Gastroesophageal sphincter (tissue), 4 donors: ENCODE results near the gene TTC6. TPM values are rescaled to one million over a fixed set of nuclear protein-coding genes. Genes with fewer than 3 reads are reported as not detected.

ENCODE experiments used
- ATAC-seq: fragments of 150-250 bp; one replicate; pipeline ENCODE4 v1.9.1; 2016; ENCODE audit warnings: mild to moderate bottlenecking, moderate library complexity
- H3K27ac ChIP-seq, 4 donors: fragments of 200-600 bp; sonication (generic) in 3 of 4; 1 replicate in 3 of 4; 2 replicates in 1 of 4; pipeline ENCODE4 v1.5.1; 2016 to 2019
- H3K27me3 ChIP-seq: fragments of 200-600 bp; sonication (generic); one replicate; pipeline ENCODE4 v1.5.1; 2019
- H3K36me3 ChIP-seq, 2 donors: fragments of 200-600 bp; sonication (generic); one replicate each; pipeline ENCODE4 v1.5.1; 2019; ENCODE audit warnings: control low read depth in 1 of 2
- H3K4me1 ChIP-seq, 3 donors: fragments of 200-600 bp; sonication (generic); 1 replicate in 2 of 3; 2 replicates in 1 of 3; pipeline ENCODE4 v1.5.1; 2016 to 2019; ENCODE audit warnings: control low read depth in 2 of 3
- H3K4me3 ChIP-seq, 2 donors: fragments of 200-600 bp; sonication (generic); one replicate each; pipeline ENCODE4 v1.5.1; 2019; ENCODE audit warnings: mild to moderate bottlenecking in 1 of 2, moderate library complexity in 1 of 2
- H3K9me3 ChIP-seq, 3 donors: fragments of 200-600 bp; sonication (generic); one replicate each; pipeline ENCODE4 v1.5.1; 2017 to 2019; ENCODE audit warnings: control low read depth in 2 of 3
- EP300 ChIP-seq: sonication (generic); formaldehyde crosslinking; IDR thresholded peaks from one replicate; pipeline ENCODE4 v1.6.1; 2017; ENCODE audit warnings: antibody characterized with exemption, mild to moderate bottlenecking
- POLR2A ChIP-seq, 2 donors: fragments of 450-650 bp; IDR thresholded peaks; one replicate each; pipeline ENCODE4 v1.6.1; 2017; ENCODE audit warnings: antibody characterized with exemption in 2 of 2, mild to moderate bottlenecking in 2 of 2, moderate library complexity in 1 of 2
- POLR2AphosphoS5 ChIP-seq: sonication (generic); formaldehyde crosslinking; IDR thresholded peaks from one replicate; pipeline ENCODE4 v1.6.1; 2017; ENCODE audit warnings: antibody characterized with exemption
- WGBS, 2 donors: methylation state at CpG; one replicate each; pipeline ENCODE4 v1.1.5; 2018; ENCODE audit warnings: low coverage in 1 of 2; 5-methylcytosine and 5-hydroxymethylcytosine counted together
- total RNA-seq, 4 donors: library from RNA; depleted of rRNA; stranded (reverse); fragments of >200 nt; gene quantifications; one replicate each; pipeline ENCODE4 v1.1.0, GENCODE V29; 2016
- TF ChIP-seq, protein P1 (sequence below), 4 experiments: fragments of 200-600 bp in 2 of 4; fragments of 450-650 bp in 2 of 4; sonication (generic) in 1 of 4; IDR thresholded peaks; one replicate each; pipeline ENCODE4 v1.5.1; 2017 to 2019; ENCODE audit warnings: antibody characterized with exemption in 4 of 4, mild to moderate bottlenecking in 2 of 4, moderate library complexity in 2 of 4

Gene TTC6
- total RNA-seq, 4 donors from 2014 or later = 0.31 to 1.1 TPM; not detected in 2

DNA sequence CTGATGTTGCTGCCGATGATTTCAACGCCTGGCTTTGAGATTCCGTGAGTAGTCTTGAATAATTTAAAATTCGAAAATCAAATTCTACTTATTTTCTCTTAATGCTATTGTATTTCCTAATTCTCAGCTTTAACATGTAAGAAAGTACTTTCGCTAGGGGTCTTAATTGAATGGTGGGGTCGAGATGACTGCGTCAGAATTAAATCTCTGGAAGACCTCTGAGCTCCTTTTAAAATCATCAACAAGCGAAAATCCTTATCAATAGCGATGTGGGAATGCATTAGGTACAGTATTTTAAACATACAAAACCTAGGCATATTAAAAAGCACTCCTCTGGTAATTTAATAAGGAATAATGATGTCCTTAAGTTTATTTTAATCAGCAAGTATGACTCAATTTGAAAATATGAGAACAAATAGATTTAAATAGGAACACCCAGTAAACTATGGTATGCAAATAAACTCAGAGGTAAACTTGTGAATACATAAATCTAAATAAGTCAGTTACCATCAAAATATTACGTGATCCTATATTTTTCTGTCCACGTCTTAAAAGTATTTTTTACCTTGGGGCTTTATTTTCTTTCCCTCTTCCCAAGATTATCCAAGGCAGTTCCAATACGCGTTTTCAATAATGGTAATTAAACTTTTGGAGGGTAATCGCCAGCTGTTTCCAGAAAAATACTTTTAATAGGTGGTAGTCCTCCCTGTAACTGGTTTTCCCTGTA, 1.8 kb upstream of the TTC6 start:
- peaks cover 0 to 56% (median 21%) of the 10 kb centered on the region in 3 donors for H3K4me1 ChIP-seq
- peak overlapping the region in 1 of 2 donors; percentile 49 for H3K4me3 ChIP-seq
- no peaks in the 10 kb centered on the region for H3K36me3 ChIP-seq
- peaks cover 0 to 8% (median 0%) of the 10 kb centered on the region in 3 donors for H3K9me3 ChIP-seq
- no peak overlapping the region for H3K27ac ChIP-seq
- H3K27me3 ChIP-seq = peaks cover 100% of the 10 kb centered on the region
- 12 to 17% methylated on average over 14 of the region's 14 CpGs for WGBS, 2 donors
- no peak for ATAC-seq
- no peak for TF ChIP-seq POLR2AphosphoS5
- TF ChIP-seq POLR2A (IDR thresholded peaks at IDR 0.05) = no peak
- TF ChIP-seq, protein P1, sequence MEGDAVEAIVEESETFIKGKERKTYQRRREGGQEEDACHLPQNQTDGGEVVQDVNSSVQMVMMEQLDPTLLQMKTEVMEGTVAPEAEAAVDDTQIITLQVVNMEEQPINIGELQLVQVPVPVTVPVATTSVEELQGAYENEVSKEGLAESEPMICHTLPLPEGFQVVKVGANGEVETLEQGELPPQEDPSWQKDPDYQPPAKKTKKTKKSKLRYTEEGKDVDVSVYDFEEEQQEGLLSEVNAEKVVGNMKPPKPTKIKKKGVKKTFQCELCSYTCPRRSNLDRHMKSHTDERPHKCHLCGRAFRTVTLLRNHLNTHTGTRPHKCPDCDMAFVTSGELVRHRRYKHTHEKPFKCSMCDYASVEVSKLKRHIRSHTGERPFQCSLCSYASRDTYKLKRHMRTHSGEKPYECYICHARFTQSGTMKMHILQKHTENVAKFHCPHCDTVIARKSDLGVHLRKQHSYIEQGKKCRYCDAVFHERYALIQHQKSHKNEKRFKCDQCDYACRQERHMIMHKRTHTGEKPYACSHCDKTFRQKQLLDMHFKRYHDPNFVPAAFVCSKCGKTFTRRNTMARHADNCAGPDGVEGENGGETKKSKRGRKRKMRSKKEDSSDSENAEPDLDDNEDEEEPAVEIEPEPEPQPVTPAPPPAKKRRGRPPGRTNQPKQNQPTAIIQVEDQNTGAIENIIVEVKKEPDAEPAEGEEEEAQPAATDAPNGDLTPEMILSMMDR (IDR thresholded peaks at IDR 0.05) = no peak
- TF ChIP-seq EP300 = no peak

DNA sequence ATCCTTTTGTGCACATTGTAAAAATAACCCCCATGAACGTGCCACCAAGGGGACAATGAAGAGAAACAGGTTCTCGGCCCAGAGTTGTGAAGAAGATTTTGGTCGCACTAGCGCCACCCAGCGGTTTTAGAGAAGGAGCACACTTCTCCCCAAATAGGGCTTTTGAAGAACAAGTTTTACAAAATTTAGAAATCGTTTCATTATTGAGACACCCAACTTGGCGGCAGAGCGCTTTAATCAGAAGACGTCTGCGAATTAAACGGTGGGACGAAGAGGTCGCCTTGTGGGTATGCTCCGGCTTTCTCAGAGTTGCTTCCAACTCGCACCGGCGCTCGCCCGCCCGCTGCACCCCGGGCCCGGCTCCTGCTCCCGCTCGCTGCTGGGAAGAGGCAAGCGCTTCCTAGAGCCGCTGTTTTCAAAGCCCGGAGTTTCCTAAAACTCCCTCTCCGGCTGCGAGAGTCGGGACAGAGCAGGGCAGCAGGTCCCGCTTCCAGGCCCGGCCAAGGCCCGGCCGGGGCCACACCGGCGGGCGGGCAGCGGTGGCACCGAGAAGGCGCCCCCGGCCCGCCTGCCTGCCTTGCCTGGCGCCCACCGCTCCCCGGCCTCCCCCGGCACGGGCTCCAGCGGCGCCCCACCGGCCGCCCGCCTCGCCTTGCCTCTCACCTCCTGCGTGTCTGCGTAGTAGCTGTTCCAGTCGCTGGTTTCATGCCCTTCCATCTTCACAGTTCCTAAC, 1.0 kb upstream of the TTC6 start:
- no peaks in the 10 kb centered on the region for H3K36me3 ChIP-seq
- H3K4me1 ChIP-seq = peaks cover 0 to 63% (median 21%) of the 10 kb centered on the region in 3 donors
- H3K9me3 ChIP-seq = peaks cover 0 to 8% (median 0%) of the 10 kb centered on the region in 3 donors
- peak; percentile 17 for ATAC-seq
- H3K27me3 ChIP-seq = peaks cover 100% of the 10 kb centered on the region
- peak overlapping the region; percentile 13 to 49 for H3K4me3 ChIP-seq
- peak in 1 of 2 donors; percentile 8 for TF ChIP-seq POLR2A (IDR thresholded peaks at IDR 0.05)
- TF ChIP-seq, protein P1 (IDR thresholded peaks at IDR 0.05) = peak in 2 of 4 experiments; percentile 36 to 51
- TF ChIP-seq EP300 = no peak
- TF ChIP-seq POLR2AphosphoS5 = no peak
- no peak overlapping the region for H3K27ac ChIP-seq
- 0% methylated on average over 4 to 15 of the region's 56 CpGs for WGBS, 2 donors

DNA sequence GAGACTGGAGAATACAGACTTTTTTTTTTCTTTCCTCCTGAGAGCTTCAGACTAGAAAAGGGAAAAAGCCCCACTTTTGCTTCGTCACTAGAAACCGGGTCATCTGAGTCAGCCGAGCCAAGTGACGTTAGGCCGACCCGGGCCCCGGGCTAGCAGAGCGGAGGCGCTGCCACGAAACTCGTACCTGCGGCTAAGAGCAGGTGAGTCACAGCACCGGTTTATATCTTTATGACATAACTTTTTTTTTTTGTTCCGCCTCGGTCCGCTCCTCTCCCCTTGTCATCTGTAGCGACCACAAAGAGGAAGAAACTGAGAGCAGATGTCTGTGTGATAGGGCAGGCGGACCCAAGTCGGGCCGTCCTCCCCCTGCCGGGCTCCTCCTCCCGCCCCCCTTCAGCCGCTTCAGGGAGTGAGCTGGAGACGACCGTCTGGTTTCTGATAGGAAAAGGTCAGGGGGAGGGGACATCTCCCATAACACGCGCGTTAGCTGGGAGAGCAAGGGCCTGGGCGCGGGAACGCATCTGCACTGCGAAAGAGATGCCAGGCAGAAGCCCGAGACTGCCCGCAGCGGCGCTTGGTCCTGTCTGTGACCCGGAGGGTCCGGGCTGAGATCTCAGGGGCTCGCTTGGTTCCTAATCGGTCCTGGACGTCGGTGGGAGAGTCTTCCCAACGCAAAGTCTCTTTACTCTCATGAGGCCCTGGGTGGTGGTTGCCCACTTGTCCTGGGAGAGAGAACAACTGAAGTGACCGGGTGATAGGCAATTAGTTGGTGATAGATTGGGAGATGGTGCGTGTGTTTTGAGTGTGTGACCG, 586 bp downstream of the TTC6 start:
- 4 to 13% methylated on average over 11 to 27 of the region's 46 CpGs for WGBS, 2 donors
- H3K27me3 ChIP-seq = peaks cover 100% of the 10 kb centered on the region
- peak overlapping the region in 1 of 2 donors; percentile 49 for H3K4me3 ChIP-seq
- peaks cover 0 to 8% (median 0%) of the 10 kb centered on the region in 3 donors for H3K9me3 ChIP-seq
- TF ChIP-seq EP300 = no peak
- TF ChIP-seq, protein P1 (IDR thresholded peaks at IDR 0.05) = no peak
- no peak for TF ChIP-seq POLR2A (IDR thresholded peaks at IDR 0.05)
- no peak for TF ChIP-seq POLR2AphosphoS5
- ATAC-seq = no peak
- H3K4me1 ChIP-seq = peaks cover 0 to 73% (median 21%) of the 10 kb centered on the region in 3 donors
- no peak overlapping the region for H3K27ac ChIP-seq
- no peaks in the 10 kb centered on the region for H3K36me3 ChIP-seq

DNA sequence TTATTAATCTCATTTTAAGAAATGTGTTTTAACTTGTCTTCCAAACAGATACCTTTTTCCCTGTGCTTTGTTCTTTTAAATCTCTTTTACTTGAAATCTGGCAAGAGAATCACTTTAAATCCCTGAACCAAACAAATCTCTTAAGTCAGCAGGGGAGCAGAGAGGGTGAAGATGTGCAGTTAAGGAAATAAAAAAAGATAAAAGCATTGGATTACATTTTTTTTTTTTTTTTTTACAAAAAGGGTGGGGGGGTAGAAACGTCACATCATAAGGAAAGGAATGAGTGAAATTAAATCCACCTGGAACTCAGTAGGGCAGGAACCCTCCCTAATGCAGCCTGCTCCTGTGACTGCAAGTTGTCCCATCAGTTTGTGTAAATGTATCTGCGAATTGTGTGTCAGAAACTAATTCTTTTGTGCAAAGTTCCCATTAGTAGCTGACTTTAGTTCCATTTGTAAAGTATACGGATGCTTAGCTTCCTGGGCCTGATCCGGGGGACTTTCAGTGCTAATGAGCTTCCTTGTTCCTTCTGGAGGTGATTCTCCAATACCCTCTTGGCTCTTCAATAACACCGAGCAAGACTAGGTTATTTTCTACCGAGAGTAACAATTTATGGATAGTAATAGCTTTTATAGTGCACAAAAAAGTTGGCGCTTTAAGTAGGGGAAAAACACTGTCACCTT, 1.5 kb downstream of the TTC6 start:
- TF ChIP-seq POLR2A (IDR thresholded peaks at IDR 0.05) = no peak
- no peak overlapping the region for H3K4me3 ChIP-seq
- 12 to 23% methylated on average over 7 of the region's 7 CpGs for whole genome bisulfite sequencing, 2 donors
- no peaks in the 10 kb centered on the region for H3K36me3 ChIP-seq
- ATAC-seq = no peak
- H3K4me1 ChIP-seq = peaks cover 0 to 64% (median 19%) of the 10 kb centered on the region in 3 donors
- H3K27me3 ChIP-seq = peaks cover 100% of the 10 kb centered on the region
- H3K27ac ChIP-seq = no peak overlapping the region
- H3K9me3 ChIP-seq = peaks cover 0 to 5% (median 0%) of the 10 kb centered on the region in 3 donors
